HCT116 (cell line): ENCODE measurements around the gene ADIRF.

Source experiments
- EGR1 ChIP-seq: IDR thresholded peaks from 2 replicates; pipeline ENCODE4 v1.6.1; 2012; ENCODE audit warnings: low read depth
- EZH2 ChIP-seq: fragments of 200-600 bp; sonication (generic); IDR thresholded peaks from 2 replicates; pipeline ENCODE4 v1.6.1; 2017; ENCODE audit warnings: antibody characterized with exemption, mixed run types
- EZH2phosphoT487 ChIP-seq: fragments of 200-600 bp; IDR thresholded peaks from 2 replicates; pipeline ENCODE4 v1.6.1; 2018; ENCODE audit warnings: antibody characterized with exemption, borderline replicate concordance
- POLR2A ChIP-seq: IDR thresholded peaks from 2 replicates; pipeline ENCODE4 v1.7.0; 2011; ENCODE audit warnings: borderline replicate concordance; ENCODE audit not compliant: insufficient read depth, insufficient read length; ENCODE audit errors: extremely low read depth
- POLR2AphosphoS5 ChIP-seq: IDR thresholded peaks from 2 replicates; pipeline ENCODE4 v1.6.1; 2011; ENCODE audit warnings: mild to moderate bottlenecking, low read depth, low read length, moderate library complexity
- RAD21 ChIP-seq: IDR thresholded peaks from 2 replicates; pipeline ENCODE4 v1.6.1; 2012; ENCODE audit warnings: low read depth, mild to moderate bottlenecking
- REST ChIP-seq: IDR thresholded peaks from 2 replicates; pipeline ENCODE4 v1.6.1; 2012; ENCODE audit warnings: low read depth
- SP1 ChIP-seq: IDR thresholded peaks from 2 replicates; pipeline ENCODE4 v1.6.1; 2012; ENCODE audit warnings: low read depth
- ZNF274 ChIP-seq: fragments of 200-500 bp; sonication (Bioruptor generic); IDR thresholded peaks from 2 replicates; pipeline ENCODE4 v1.6.1; 2014; ENCODE audit warnings: mild to moderate bottlenecking, low read depth, low read length, inconsistent platforms
- TF ChIP-seq, protein P1 (sequence below), 3 experiments: fragments of 200-600 bp in 1 of 3; sonication (generic) in 1 of 3; IDR thresholded peaks in 2 of 3; conservative IDR thresholded peaks in 1 of 3; 2 replicates each; pipeline ENCODE4 v1.5.1; 2012 to 2017; ENCODE audit warnings: low read depth in 2 of 3, low read length in 2 of 3, antibody characterized with exemption in 1 of 3, borderline replicate concordance in 1 of 3, control low read depth in 1 of 3, mild to moderate bottlenecking in 1 of 3, mixed read lengths in 1 of 3, mixed run types in 1 of 3, moderate library complexity in 1 of 3; ENCODE audit not compliant: insufficient read depth in 1 of 3

DNA sequence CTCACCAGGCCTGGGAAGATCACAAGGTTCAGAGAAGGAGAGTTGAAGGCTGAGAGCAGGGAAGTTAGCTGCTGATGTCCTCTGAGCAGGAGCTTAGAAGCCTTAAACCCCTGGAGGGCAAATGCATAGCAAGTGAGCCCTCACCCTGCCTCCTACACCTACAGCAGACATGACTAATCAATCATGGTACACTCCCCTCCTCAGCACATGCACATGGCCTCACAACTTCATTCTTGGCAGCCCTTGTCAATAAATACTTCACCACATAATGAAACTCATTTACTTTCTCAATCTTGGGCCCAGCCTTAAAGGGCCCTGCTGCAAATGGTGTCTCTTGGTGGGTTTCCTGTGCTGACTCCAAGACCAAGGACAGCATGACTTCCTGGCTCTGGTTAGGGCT is 23.8 kb upstream of the ADIRF start:
- TF ChIP-seq POLR2A (no peak), REST (no peak), RAD21 (no peak), EZH2phosphoT487 (no peak), EZH2 (no peak), POLR2AphosphoS5 (no peak), EGR1 (no peak), SP1 (no peak), ZNF274 (no peak)
- TF ChIP-seq, protein P1, sequence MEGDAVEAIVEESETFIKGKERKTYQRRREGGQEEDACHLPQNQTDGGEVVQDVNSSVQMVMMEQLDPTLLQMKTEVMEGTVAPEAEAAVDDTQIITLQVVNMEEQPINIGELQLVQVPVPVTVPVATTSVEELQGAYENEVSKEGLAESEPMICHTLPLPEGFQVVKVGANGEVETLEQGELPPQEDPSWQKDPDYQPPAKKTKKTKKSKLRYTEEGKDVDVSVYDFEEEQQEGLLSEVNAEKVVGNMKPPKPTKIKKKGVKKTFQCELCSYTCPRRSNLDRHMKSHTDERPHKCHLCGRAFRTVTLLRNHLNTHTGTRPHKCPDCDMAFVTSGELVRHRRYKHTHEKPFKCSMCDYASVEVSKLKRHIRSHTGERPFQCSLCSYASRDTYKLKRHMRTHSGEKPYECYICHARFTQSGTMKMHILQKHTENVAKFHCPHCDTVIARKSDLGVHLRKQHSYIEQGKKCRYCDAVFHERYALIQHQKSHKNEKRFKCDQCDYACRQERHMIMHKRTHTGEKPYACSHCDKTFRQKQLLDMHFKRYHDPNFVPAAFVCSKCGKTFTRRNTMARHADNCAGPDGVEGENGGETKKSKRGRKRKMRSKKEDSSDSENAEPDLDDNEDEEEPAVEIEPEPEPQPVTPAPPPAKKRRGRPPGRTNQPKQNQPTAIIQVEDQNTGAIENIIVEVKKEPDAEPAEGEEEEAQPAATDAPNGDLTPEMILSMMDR (IDR thresholded peaks at IDR 0.05 in 2 of 3, conservative IDR thresholded peaks at IDR 0.05 in 1 of 3; ENCODE audit: borderline replicate concordance in 1 of 3, insufficient read depth in 1 of 3, low read depth in 2 of 3, low read length in 2 of 3), result no peak
